Liver (tissue), 9 donors: Measurements from ENCODE around the gene FOXO6. TPM values are rescaled to one million over a fixed set of nuclear protein-coding genes. Genes with fewer than 3 reads are reported as not detected.

ENCODE experiments used
- DNase-seq: peaks from one replicate; pipeline ENCODE4 v3.0.0-alpha.2; 2017; ENCODE audit warnings: low spot score
- H3K27ac ChIP-seq, 2 donors: one replicate each; pipeline ENCODE4 v1.7.0; 2013; ENCODE audit warnings: inconsistent platforms in 2 of 2, low read length in 2 of 2, control low read depth in 1 of 2, low read depth in 1 of 2, mild to moderate bottlenecking in 1 of 2
- H3K27me3 ChIP-seq, 4 donors: one replicate each; pipeline versions ENCODE4 v1.6.1 to v1.7.0; 2013; ENCODE audit warnings: low read length in 3 of 4, inconsistent platforms in 1 of 4, mild to moderate bottlenecking in 1 of 4, moderate library complexity in 1 of 4; ENCODE audit not compliant: control insufficient read depth in 4 of 4, insufficient read depth in 4 of 4
- H3K36me3 ChIP-seq, 4 donors: one replicate each; pipeline versions ENCODE4 v1.6.1 to v1.7.0; 2013; ENCODE audit warnings: low read length in 3 of 4, mild to moderate bottlenecking in 3 of 4, low read depth in 1 of 4, moderate library complexity in 1 of 4; ENCODE audit not compliant: control insufficient read depth in 4 of 4, insufficient read depth in 3 of 4
- H3K4me1 ChIP-seq, 4 donors: one replicate each; pipeline versions ENCODE4 v1.6.1 to v1.7.0; 2013; ENCODE audit warnings: low read length in 3 of 4, mild to moderate bottlenecking in 3 of 4, moderate library complexity in 1 of 4; ENCODE audit not compliant: control insufficient read depth in 4 of 4, insufficient read depth in 4 of 4
- H3K4me3 ChIP-seq, 3 donors: one replicate each; pipeline versions ENCODE4 v1.6.1 to v1.7.0; 2013; ENCODE audit warnings: low read length in 3 of 3, control low read depth in 1 of 3, low read depth in 1 of 3, mild to moderate bottlenecking in 1 of 3
- H3K9ac ChIP-seq, 2 donors: one replicate each; pipeline ENCODE4 v1.7.0; 2013; ENCODE audit warnings: low read length in 2 of 2, mild to moderate bottlenecking in 2 of 2, moderate library complexity in 2 of 2, control low read depth in 1 of 2, low read depth in 1 of 2
- H3K9me3 ChIP-seq, 4 donors: one replicate each; pipeline versions ENCODE4 v1.6.1 to v1.7.0; 2013; ENCODE audit warnings: low read length in 3 of 4; ENCODE audit not compliant: control insufficient read depth in 4 of 4
- EGR1 ChIP-seq, 2 donors: IDR thresholded peaks; 2 replicates each; pipeline ENCODE4 v1.6.1; 2016 to 2018; ENCODE audit warnings: antibody characterized with exemption in 2 of 2, low read depth in 2 of 2
- FOXA1 ChIP-seq: IDR thresholded peaks from 2 replicates; pipeline ENCODE4 v1.6.1; 2016; ENCODE audit warnings: antibody characterized with exemption
- FOXA2 ChIP-seq: IDR thresholded peaks from 2 replicates; pipeline ENCODE4 v1.6.1; 2016; ENCODE audit warnings: antibody characterized with exemption
- GABPA ChIP-seq, 2 donors: IDR thresholded peaks in 1 of 2; conservative IDR thresholded peaks in 1 of 2; 2 replicates each; pipeline ENCODE4 v1.6.1; 2016; ENCODE audit warnings: antibody characterized with exemption in 2 of 2, mild to moderate bottlenecking in 1 of 2, moderate library complexity in 1 of 2
- HNF4A ChIP-seq, 2 donors: conservative IDR thresholded peaks; 2 replicates each; pipeline ENCODE4 v1.6.1; 2016; ENCODE audit warnings: antibody characterized with exemption in 2 of 2, mild to moderate bottlenecking in 2 of 2
- HNF4G ChIP-seq: IDR thresholded peaks from 2 replicates; pipeline ENCODE4 v1.6.1; 2016; ENCODE audit warnings: antibody characterized with exemption
- NR2F2 ChIP-seq: IDR thresholded peaks from 2 replicates; pipeline ENCODE4 v1.6.1; 2016; ENCODE audit warnings: antibody characterized with exemption
- RAD21 ChIP-seq, 2 donors: IDR thresholded peaks; 2 replicates each; pipeline ENCODE4 v1.6.1; 2016; ENCODE audit warnings: antibody characterized with exemption in 2 of 2, mild to moderate bottlenecking in 2 of 2
- SP1 ChIP-seq: IDR thresholded peaks from 2 replicates; pipeline ENCODE4 v1.6.1; 2018; ENCODE audit warnings: antibody characterized with exemption, mild to moderate bottlenecking
- WGBS: extraction: QIAGEN DNeasy Blood & Tissue Kit; methylation state at CpG from one replicate; pipeline ENCODE4 v1.1.7; 2013; 5-methylcytosine and 5-hydroxymethylcytosine counted together
- polyA plus RNA-seq, 2 donors: library from polyadenylated mRNA; stranded (reverse) in 1 of 2; unstranded in 1 of 2; fragments of 200-250 nt in 1 of 2; fragments of >200 nt in 1 of 2; fragmentation: Nextera tagmentation in 1 of 2; extraction: Ambion mirVana in 1 of 2; gene quantifications; one replicate each; pipeline versions ENCODE4 v1.2.1 to v1.2.3, GENCODE V29; 2013 to 2015
- total RNA-seq, 2 donors: library from RNA; depleted of rRNA; stranded (reverse); fragments of >200 nt; gene quantifications; one replicate each; pipeline ENCODE4 v1.2.3, GENCODE V29; 2014
- TF ChIP-seq, protein P1 (sequence below): fragments of 150-350 bp; IDR thresholded peaks from 2 replicates; pipeline ENCODE4 v1.5.1; 2017; ENCODE audit warnings: improper control_type of control experiment, low read depth, low read length; ENCODE audit not compliant: missing input control
- TF ChIP-seq, protein P2 (sequence below): IDR thresholded peaks from 2 replicates; pipeline ENCODE4 v1.6.1; 2016; ENCODE audit warnings: antibody characterized with exemption, mild to moderate bottlenecking
- donor health status: healthy.
- donor health status: healthy.
- donor health status: healthy.
- donor health status: healthy.
- donor health status: healthy.

Gene FOXO6
- total and polyA plus RNA-seq, 4 donors: 0.02 to 0.09 (median 0.08) TPM; not detected in 1

DNA sequence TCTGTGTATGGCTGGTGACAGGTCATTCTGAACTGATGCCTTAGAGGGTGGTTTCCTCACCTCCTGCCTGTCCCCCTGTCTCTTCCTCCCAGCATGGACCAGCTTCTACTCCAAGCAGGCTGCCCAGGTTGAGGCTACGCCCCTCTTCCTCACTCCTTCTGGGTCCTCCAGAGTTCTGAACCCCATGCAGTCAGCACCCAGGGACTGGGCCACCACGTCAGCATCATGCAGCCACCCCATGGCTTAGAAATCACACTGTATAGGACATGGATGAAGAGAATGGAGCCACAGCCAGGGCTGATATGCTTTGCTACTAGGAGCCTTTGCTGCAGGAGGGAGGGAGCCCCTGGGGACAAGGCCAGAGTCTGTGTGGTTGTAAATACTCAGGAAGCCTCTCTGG is 8.3 kb downstream of the FOXO6 start:
- Histone ChIP-seq H3K9me3 (no peaks in the 10 kb centered on the region), H3K36me3 (no peaks in the 10 kb centered on the region), H3K27me3 (peaks cover 0 to 11% (median 0%) of the 10 kb centered on the region in 4 donors), H3K4me3 (no peak overlapping the region), H3K4me1 (peaks cover 0 to 5% (median 2%) of the 10 kb centered on the region in 4 donors), H3K27ac (no peak overlapping the region), H3K9ac (no peak overlapping the region)
- no peak for DNase-seq
- TF ChIP-seq GABPA (IDR thresholded peaks at IDR 0.05 in 1 of 2, conservative IDR thresholded peaks at IDR 0.05 in 1 of 2) (no peak), FOXA1 (no peak), FOXA2 (no peak), HNF4G (no peak), SP1 (no peak)
- TF ChIP-seq, protein P1, sequence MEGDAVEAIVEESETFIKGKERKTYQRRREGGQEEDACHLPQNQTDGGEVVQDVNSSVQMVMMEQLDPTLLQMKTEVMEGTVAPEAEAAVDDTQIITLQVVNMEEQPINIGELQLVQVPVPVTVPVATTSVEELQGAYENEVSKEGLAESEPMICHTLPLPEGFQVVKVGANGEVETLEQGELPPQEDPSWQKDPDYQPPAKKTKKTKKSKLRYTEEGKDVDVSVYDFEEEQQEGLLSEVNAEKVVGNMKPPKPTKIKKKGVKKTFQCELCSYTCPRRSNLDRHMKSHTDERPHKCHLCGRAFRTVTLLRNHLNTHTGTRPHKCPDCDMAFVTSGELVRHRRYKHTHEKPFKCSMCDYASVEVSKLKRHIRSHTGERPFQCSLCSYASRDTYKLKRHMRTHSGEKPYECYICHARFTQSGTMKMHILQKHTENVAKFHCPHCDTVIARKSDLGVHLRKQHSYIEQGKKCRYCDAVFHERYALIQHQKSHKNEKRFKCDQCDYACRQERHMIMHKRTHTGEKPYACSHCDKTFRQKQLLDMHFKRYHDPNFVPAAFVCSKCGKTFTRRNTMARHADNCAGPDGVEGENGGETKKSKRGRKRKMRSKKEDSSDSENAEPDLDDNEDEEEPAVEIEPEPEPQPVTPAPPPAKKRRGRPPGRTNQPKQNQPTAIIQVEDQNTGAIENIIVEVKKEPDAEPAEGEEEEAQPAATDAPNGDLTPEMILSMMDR: no peak
- WGBS: 89% methylated on average over 2 of the region's 2 CpGs

DNA sequence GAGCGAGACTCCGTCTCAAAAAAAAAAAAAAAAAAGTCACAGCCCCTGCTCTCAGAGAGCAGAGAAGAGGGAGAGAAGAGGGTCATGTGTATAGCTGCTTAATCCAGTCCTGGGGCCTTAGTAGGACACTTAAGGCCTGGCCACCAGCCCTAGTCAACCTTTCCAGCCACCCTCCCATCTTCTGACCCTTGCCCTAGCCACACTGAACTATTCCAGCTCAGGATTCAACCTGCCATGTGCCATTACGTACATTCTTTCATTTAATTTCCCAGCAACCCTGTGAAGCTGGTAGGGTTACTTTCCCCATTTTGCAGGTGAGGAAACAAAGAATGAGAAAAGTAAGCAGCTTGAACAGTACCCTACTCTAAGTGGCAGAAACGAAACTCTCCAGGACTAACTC is 9.0 kb downstream of the FOXO6 start:
- peaks cover 0 to 5% (median 2%) of the 10 kb centered on the region in 4 donors for H3K4me1 ChIP-seq
- H3K9ac ChIP-seq: no peak overlapping the region
- TF ChIP-seq EGR1 (IDR thresholded peaks at IDR 0.05; ENCODE audit: low read depth in 2 of 2) (no peak), HNF4A (conservative IDR thresholded peaks at IDR 0.05) (no peak)
- TF ChIP-seq, protein P1: no peak
- no peak overlapping the region for H3K4me3 ChIP-seq
- H3K27me3 ChIP-seq: peaks cover 0 to 11% (median 0%) of the 10 kb centered on the region in 4 donors
- H3K27ac ChIP-seq: no peak overlapping the region
- no peaks in the 10 kb centered on the region for H3K36me3 ChIP-seq
- no peak for DNase-seq
- WGBS: 85% methylated on average over 2 of the region's 4 CpGs
- H3K9me3 ChIP-seq: no peaks in the 10 kb centered on the region

DNA sequence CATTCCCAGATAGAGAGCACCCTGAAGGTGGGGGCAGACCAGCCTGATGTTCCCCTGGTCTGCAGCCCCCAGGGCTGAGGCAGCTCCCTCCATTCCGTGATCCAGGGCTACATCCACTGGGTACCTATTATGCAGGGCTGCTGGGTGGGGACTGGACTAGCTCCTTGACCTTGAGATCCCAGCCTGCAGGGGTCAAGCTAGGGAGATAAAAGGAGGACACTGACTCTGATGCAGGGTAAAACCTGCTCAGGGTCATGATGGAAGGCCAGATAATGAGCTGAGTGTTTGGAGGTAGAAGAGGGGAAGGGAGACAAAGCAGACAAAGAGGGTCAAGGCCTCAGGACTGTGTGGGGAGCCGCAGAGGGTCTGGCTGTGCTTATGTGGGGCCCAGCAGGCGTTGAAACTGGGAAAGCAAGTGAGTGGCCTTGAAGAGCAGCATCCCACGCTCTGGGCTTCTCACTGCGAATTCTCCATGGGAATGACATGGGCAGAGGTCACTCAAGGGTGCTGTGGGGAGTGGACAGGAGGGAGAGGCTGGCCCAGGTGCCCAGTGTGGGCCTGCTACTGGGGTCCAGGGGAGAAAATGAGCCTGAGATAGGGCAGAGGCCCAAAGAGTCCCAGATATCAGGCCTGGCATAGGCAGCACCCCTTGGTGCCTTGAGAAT is 9.7 kb downstream of the FOXO6 start:
- no peaks in the 10 kb centered on the region for H3K36me3 ChIP-seq
- TF ChIP-seq FOXA1: no peak
- no peak for TF ChIP-seq RAD21 (IDR thresholded peaks at IDR 0.05)
- no peak for TF ChIP-seq NR2F2
- no peak for TF ChIP-seq HNF4G
- TF ChIP-seq, protein P2, sequence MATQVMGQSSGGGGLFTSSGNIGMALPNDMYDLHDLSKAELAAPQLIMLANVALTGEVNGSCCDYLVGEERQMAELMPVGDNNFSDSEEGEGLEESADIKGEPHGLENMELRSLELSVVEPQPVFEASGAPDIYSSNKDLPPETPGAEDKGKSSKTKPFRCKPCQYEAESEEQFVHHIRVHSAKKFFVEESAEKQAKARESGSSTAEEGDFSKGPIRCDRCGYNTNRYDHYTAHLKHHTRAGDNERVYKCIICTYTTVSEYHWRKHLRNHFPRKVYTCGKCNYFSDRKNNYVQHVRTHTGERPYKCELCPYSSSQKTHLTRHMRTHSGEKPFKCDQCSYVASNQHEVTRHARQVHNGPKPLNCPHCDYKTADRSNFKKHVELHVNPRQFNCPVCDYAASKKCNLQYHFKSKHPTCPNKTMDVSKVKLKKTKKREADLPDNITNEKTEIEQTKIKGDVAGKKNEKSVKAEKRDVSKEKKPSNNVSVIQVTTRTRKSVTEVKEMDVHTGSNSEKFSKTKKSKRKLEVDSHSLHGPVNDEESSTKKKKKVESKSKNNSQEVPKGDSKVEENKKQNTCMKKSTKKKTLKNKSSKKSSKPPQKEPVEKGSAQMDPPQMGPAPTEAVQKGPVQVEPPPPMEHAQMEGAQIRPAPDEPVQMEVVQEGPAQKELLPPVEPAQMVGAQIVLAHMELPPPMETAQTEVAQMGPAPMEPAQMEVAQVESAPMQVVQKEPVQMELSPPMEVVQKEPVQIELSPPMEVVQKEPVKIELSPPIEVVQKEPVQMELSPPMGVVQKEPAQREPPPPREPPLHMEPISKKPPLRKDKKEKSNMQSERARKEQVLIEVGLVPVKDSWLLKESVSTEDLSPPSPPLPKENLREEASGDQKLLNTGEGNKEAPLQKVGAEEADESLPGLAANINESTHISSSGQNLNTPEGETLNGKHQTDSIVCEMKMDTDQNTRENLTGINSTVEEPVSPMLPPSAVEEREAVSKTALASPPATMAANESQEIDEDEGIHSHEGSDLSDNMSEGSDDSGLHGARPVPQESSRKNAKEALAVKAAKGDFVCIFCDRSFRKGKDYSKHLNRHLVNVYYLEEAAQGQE: no peak
- peaks cover 0 to 11% (median 0%) of the 10 kb centered on the region in 4 donors for H3K27me3 ChIP-seq
- no peak for DNase-seq
- no peaks in the 10 kb centered on the region for H3K9me3 ChIP-seq
- no peak overlapping the region for H3K9ac ChIP-seq
- no peak overlapping the region for H3K4me3 ChIP-seq
- H3K4me1 ChIP-seq: peaks cover 0 to 5% (median 2%) of the 10 kb centered on the region in 4 donors
- no peak overlapping the region for H3K27ac ChIP-seq
- WGBS: 91% methylated on average over 5 of the region's 5 CpGs
